Activated CD4-positive, alpha-beta T cell treated with anti-CD3 and anti-CD28 coated beads, Interleukin-2, amount 50 U/mL, for 4 hours (primary cell): ENCODE results near the gene HBZ.
"Not testable (repeated sequence)": the region's sequence is repeated elsewhere in the genome, so short reads cannot be mapped to it uniquely, and the experiment has no call there.

ENCODE experiments used
- DNase-seq, 2 experiments: peaks; one replicate each; pipeline ENCODE4 v3.0.0-alpha.2; 2020

Gene HBZ

GRCh38 chr16:165539-166374, 13.3 kb downstream of the HBZ start, which contains the start of gene HBM:
TSS of gene HBM (plus strand) at chr16:165978. CDS start at chr16:165998, 20 bp downstream.
- DNase-seq, result peak in 1 of 2 experiments; percentile 13

DNA sequence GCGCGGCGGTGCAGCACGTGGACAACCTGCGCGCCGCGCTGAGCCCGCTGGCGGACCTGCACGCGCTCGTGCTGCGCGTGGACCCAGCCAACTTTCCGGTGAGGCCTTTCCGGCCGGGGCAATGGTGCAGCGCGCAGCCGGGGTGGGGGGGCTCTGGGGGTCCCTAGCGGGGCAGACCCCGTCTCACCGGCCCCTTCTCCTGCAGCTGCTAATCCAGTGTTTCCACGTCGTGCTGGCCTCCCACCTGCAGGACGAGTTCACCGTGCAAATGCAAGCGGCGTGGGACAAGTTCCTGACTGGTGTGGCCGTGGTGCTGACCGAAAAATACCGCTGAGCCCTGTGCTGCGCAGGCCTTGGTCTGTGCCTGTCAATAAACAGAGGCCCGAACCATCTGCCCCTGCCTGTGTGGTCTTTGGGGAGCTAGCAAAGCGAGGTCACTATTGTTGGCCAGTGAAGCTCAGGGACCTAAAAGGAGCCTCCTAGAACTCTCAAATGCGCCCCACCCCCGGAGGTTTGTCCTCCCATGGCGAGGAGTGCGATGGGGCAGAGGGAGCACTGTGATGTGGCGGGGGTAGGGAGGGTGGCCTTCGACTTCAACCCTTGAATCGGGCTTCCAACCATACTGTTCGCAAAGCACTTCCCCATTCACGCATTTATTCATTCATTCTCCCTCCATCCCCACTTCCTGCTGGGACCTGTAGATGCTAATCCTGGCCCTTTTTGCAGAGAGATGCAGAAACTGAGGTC, 14.1 kb downstream of the HBZ start:
- no peak for DNase-seq

DNA sequence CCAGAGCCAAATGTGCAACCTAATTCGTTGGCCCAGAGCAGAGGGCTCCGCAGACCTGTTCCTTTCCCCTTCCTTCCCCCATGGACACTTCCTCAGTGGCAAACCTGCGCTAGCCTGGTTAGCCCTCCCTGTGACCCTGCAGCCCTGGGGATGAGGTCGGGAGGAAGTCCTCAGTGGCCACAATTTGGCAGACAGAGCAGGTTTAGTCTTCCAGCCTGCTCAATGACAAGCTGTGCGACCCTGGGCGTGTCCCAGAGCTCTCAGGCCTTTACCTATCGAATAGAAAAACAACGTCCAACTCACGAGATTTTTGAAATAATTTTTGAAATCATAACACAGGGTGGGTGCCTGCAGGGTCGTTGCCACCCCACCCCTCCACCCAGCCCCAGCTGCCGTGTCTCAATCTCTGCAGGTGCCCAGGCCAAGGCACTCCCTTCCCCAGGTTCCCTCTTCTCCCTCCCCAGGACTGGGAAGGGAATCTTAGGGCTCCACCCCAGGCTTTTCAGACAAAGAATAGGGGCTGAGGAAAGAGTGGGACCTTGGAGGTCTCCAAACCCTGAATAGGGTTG, 14.8 kb downstream of the HBZ start:
- no peak for DNase-seq

DNA sequence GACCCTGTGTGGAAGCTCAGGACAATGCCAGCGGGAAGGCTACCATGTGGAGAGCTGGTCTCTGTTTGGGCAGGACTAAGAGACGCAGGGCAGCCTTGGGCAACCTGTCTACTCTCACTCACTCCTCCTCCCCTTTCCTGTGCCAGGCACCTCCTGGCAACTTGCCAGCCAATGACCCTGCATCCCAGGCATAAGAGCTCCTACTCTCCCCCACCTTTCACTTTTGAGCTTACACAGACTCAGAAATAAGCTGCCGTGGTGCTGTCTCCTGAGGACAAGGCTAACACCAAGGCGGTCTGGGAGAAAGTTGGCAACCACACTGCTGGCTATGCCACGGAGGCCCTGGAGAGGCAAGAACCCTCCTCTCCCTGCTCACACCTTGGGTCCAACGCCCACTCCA, 16.0 kb downstream of the HBZ start:
- DNase-seq, result no peak

GRCh38 chr16:169014-169413, 16.6 kb downstream of the HBZ start:
- no peak for DNase-seq

- DNase-seq, result not testable (repeated sequence)
Measured at GRCh38 chr16:170088-170507, 17.7 kb downstream of the HBZ start.

GRCh38 chr16:170788-171187, 18.3 kb downstream of the HBZ start:
- no peak for DNase-seq

DNA sequence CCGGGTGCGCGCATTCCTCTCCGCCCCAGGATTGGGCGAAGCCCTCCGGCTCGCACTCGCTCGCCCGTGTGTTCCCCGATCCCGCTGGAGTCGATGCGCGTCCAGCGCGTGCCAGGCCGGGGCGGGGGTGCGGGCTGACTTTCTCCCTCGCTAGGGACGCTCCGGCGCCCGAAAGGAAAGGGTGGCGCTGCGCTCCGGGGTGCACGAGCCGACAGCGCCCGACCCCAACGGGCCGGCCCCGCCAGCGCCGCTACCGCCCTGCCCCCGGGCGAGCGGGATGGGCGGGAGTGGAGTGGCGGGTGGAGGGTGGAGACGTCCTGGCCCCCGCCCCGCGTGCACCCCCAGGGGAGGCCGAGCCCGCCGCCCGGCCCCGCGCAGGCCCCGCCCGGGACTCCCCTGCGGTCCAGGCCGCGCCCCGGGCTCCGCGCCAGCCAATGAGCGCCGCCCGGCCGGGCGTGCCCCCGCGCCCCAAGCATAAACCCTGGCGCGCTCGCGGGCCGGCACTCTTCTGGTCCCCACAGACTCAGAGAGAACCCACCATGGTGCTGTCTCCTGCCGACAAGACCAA, 20.0 kb downstream of the HBZ start, which contains the start of gene HBA2:
TSS of gene HBA2 (plus strand) at position 503 of the 568 bp plus-strand sequence. CDS start at position 540, 37 bp downstream.
- not testable (repeated sequence) for DNase-seq

DNA sequence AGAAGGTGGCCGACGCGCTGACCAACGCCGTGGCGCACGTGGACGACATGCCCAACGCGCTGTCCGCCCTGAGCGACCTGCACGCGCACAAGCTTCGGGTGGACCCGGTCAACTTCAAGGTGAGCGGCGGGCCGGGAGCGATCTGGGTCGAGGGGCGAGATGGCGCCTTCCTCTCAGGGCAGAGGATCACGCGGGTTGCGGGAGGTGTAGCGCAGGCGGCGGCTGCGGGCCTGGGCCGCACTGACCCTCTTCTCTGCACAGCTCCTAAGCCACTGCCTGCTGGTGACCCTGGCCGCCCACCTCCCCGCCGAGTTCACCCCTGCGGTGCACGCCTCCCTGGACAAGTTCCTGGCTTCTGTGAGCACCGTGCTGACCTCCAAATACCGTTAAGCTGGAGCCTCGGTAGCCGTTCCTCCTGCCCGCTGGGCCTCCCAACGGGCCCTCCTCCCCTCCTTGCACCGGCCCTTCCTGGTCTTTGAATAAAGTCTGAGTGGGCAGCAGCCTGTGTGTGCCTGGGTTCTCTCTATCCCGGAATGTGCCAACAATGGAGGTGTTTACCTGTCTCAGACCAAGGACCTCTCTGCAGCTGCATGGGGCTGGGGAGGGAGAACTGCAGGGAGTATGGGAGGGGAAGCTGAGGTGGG, 20.9 kb downstream of the HBZ start:
- DNase-seq, result not testable (repeated sequence)

DNA sequence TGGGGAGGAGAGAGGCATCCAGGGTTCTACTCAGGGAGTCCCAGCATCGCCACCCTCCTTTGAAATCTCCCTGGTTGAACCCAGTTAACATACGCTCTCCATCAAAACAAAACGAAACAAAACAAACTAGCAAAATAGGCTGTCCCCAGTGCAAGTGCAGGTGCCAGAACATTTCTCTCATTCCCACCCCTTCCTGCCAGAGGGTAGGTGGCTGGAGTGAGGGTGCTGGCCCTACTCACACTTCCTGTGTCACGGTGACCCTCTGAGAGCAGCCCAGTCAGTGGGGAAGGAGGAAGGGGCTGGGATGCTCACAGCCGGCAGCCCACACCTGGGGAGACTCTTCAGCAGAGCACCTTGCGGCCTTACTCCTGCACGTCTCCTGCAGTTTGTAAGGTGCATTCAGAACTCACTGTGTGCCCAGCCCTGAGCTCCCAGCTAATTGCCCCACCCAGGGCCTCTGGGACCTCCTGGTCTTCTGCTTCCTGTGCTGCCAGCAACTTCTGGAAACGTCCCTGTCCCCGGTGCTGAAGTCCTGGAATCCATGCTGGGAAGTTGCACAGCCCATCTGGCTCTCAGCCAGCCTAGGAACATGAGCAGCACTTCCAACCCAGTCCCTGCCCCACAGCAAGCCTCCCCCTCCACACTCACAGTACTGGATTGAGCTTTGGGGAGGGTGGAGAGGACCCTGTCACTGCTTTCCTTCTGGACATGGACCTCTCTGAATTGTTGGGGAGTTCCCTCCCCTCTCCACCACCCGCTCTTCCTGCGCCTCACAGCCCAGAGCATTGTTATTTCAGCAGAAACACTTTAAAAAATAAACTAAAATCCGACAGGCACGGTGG, 21.7 kb downstream of the HBZ start:
- not testable (repeated sequence) for DNase-seq

DNA sequence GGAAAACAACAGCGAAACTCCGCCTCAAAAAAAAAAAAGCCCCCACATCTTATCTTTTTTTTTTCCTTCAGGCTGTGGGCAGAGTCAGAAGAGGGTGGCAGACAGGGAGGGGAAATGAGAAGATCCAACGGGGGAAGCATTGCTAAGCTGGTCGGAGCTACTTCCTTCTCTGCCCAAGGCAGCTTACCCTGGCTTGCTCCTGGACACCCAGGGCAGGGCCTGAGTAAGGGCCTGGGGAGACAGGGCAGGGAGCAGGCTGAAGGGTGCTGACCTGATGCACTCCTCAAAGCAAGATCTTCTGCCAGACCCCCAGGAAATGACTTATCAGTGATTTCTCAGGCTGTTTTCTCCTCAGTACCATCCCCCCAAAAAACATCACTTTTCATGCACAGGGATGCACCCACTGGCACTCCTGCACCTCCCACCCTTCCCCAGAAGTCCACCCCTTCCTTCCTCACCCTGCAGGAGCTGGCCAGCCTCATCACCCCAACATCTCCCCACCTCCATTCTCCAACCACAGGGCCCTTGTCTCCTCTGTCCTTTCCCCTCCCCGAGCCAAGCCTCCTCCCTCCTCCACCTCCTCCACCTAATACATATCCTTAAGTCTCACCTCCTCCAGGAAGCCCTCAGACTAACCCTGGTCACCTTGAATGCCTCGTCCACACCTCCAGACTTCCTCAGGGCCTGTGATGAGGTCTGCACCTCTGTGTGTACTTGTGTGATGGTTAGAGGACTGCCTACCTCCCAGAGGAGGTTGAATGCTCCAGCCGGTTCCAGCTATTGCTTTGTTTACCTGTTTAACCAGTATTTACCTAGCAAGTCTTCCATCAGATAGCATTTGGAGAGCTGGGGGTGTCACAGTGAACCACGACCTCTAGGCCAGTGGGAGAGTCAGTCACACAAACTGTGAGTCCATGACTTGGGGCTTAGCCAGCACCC, 22.8 kb downstream of the HBZ start:
- DNase-seq, result no peak

GRCh38 chr16:176006-176405, 23.6 kb downstream of the HBZ start:
- not testable (repeated sequence) for DNase-seq

- DNase-seq, result not testable (repeated sequence)
Measured at GRCh38 chr16:176477-177382, 24.3 kb downstream of the HBZ start, which contains the start of gene HBA1. TSS of gene HBA1 (plus strand) at chr16:176680. CDS start at chr16:176717, 37 bp downstream.

DNA sequence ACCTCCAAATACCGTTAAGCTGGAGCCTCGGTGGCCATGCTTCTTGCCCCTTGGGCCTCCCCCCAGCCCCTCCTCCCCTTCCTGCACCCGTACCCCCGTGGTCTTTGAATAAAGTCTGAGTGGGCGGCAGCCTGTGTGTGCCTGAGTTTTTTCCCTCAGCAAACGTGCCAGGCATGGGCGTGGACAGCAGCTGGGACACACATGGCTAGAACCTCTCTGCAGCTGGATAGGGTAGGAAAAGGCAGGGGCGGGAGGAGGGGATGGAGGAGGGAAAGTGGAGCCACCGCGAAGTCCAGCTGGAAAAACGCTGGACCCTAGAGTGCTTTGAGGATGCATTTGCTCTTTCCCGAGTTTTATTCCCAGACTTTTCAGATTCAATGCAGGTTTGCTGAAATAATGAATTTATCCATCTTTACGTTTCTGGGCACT, 25.0 kb downstream of the HBZ start:
- DNase-seq, result no peak

DNA sequence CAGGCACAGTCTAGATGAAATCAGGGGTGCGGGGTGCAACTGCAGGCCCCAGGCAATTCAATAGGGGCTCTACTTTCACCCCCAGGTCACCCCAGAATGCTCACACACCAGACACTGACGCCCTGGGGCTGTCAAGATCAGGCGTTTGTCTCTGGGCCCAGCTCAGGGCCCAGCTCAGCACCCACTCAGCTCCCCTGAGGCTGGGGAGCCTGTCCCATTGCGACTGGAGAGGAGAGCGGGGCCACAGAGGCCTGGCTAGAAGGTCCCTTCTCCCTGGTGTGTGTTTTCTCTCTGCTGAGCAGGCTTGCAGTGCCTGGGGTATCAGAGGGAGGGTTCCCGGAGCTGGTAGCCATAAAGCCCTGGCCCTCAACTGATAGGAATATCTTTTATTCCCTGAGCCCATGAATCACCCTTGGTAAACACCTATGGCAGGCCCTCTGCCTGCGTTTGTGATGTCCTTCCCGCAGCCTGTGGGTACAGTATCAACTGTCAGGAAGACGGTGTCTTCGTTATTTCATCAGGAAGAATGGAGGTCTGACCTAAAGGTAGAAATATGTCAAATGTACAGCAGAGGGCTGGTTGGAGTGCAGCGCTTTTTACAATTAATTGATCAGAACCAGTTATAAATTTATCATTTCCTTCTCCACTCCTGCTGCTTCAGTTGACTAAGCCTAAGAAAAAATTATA, 25.7 kb downstream of the HBZ start:
- DNase-seq, result no peak

- no peak for DNase-seq
Measured at GRCh38 chr16:178668-179015, 26.2 kb downstream of the HBZ start.

GRCh38 chr16:179211-180092, 27.0 kb downstream of the HBZ start:
- no peak for DNase-seq
